ENCODE results near the gene NECAB3.

NECAB3 gene

GRCh38 chr20:33621717-33622400 lies 52.4 kb downstream of the NECAB3 start:
- no peak overlapping the region for H3K4me3 ChIP-seq (ENCODE audit: low read depth, low read length)
- ChIA-PET POLR2A (no interaction called here), CTCF (interaction anchor here (0.7 to 1.7 kb wide), 4 partner anchors 10 to 164 kb away, joined by 3 to 5 read pairs (median 4); no protein-coding TSS in a partner anchor)
- TF ChIP-seq CTCF (IDR thresholded peaks at IDR 0.05; ENCODE audit: insufficient read depth, low read length, missing control alignments): no peak
- DNase-seq (ENCODE audit: low read depth, low spot score): no peak

GRCh38 chr20:33612001-33612400 lies 62.2 kb downstream of the NECAB3 start:
- no peak overlapping the region for H3K4me3 ChIP-seq (ENCODE audit: low read depth, low read length)
- ChIA-PET CTCF (no interaction called here), POLR2A (interaction anchor here (0.6 kb wide), 1 partner anchor 23 kb away, joined by 3 read pairs; no protein-coding TSS in a partner anchor)
- no peak for TF ChIP-seq CTCF (IDR thresholded peaks at IDR 0.05; ENCODE audit: insufficient read depth, low read length, missing control alignments)
- DNase-seq (ENCODE audit: low read depth, low spot score): no peak

- H3K4me3 ChIP-seq (ENCODE audit: low read depth, low read length): no peak overlapping the region
- DNase-seq (ENCODE audit: low read depth, low spot score): no peak
- TF ChIP-seq CTCF (IDR thresholded peaks at IDR 0.05; ENCODE audit: insufficient read depth, low read length, missing control alignments): no peak
- CTCF ChIA-PET: no interaction called here
- POLR2A ChIA-PET: no interaction called here
These were observed 63.1 kb downstream of the NECAB3 start for GRCh38 chr20:33611106-33611505.

DNA sequence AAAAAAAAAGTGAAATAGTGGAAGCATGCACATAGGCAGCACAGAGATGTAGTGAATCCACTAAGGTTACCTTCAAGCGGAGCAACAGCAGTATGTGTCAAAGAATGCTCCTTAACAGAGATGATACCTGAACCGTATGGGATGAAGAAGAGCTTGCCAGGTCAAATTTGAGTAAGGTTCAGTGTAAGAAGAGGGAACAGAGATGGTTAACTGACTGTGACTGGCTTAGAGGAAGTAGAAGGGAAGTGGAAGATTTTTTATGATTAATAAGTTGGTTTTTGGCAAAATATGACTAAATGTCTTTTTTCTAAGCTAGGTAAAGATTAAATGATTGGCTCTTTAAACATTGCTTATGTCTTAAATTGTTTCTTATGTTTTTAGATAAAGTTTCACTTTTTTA lies 64.7 kb downstream of the NECAB3 start:
- DNase-seq (ENCODE audit: low read depth, low spot score): no peak
- H3K4me3 ChIP-seq (ENCODE audit: low read depth, low read length): no peak overlapping the region
- ChIA-PET CTCF (interaction anchor here (0.6 to 1.7 kb wide), 4 partner anchors 15 to 190 kb away, joined by 3 to 4 read pairs (median 4); no protein-coding TSS in a partner anchor), POLR2A (no interaction called here)
- no peak for TF ChIP-seq CTCF (IDR thresholded peaks at IDR 0.05; ENCODE audit: insufficient read depth, low read length, missing control alignments)
